H9 (cell line): ENCODE measurements around the gene IL1RL1. TPM values are rescaled to one million over a fixed set of nuclear protein-coding genes. Genes with fewer than 3 reads are reported as not detected.

Experiments
- DNase-seq: peaks from one replicate; pipeline ENCODE4 v3.0.0-alpha.2; 2017
- H2AFZ ChIP-seq: one replicate; pipeline ENCODE4 v1.6.1; 2013; ENCODE audit warnings: mild to moderate bottlenecking, low read length, control low read depth, moderate library complexity
- H2AK5ac ChIP-seq: 2 replicates; pipeline ENCODE4 v1.6.1; 2013; ENCODE audit warnings: low read length, control low read depth, mixed read lengths; ENCODE audit not compliant: insufficient read length
- H2BK120ac ChIP-seq: one replicate; pipeline ENCODE4 v1.6.1; 2013; ENCODE audit warnings: low read depth, mild to moderate bottlenecking, low read length, control low read depth, inconsistent platforms; ENCODE audit not compliant: poor library complexity, severe bottlenecking
- H2BK12ac ChIP-seq: 2 replicates; pipeline ENCODE4 v1.6.1; 2013; ENCODE audit warnings: low read length, control low read depth, mixed read lengths, low read depth; ENCODE audit not compliant: insufficient read length
- H2BK15ac ChIP-seq: 2 replicates; pipeline ENCODE4 v1.6.1; 2013; ENCODE audit warnings: low read depth, low read length, control low read depth
- H2BK20ac ChIP-seq: one replicate; pipeline ENCODE4 v1.6.1; 2013; ENCODE audit warnings: low read depth, mild to moderate bottlenecking, low read length, control low read depth, inconsistent platforms; ENCODE audit not compliant: poor library complexity, severe bottlenecking
- H2BK5ac ChIP-seq: 2 replicates; pipeline ENCODE4 v1.6.1; 2013; ENCODE audit warnings: low read length, control low read depth, mixed read lengths; ENCODE audit not compliant: insufficient read length
- H3K14ac ChIP-seq: 2 replicates; pipeline ENCODE4 v1.6.1; 2013; ENCODE audit warnings: low read length, control low read depth; ENCODE audit not compliant: insufficient read depth
- H3K18ac ChIP-seq: 2 replicates; pipeline ENCODE4 v1.6.1; 2013; ENCODE audit warnings: low read depth, mild to moderate bottlenecking, mixed read lengths, low read length, control low read depth; ENCODE audit not compliant: insufficient read length
- H3K23ac ChIP-seq: 2 replicates; pipeline ENCODE4 v1.6.1; 2013; ENCODE audit warnings: low read length, control low read depth, mixed read lengths, low read depth; ENCODE audit not compliant: insufficient read length
- H3K23me2 ChIP-seq: 2 replicates; pipeline ENCODE4 v1.6.1; 2013; ENCODE audit warnings: low read depth, mild to moderate bottlenecking, mixed read lengths, low read length, control low read depth; ENCODE audit not compliant: insufficient read length, poor library complexity, severe bottlenecking
- H3K27ac ChIP-seq: 2 replicates; pipeline ENCODE4 v1.5.1; 2013; ENCODE audit warnings: low read length, control low read depth, mixed read lengths, low read depth; ENCODE audit not compliant: insufficient read length
- H3K27me3 ChIP-seq: 2 replicates; pipeline ENCODE4 v1.6.1; 2013; ENCODE audit warnings: low read length, control low read depth, inconsistent platforms; ENCODE audit not compliant: insufficient read depth
- H3K4ac ChIP-seq: 2 replicates; pipeline ENCODE4 v1.6.1; 2013; ENCODE audit warnings: low read depth, mild to moderate bottlenecking, control low read depth, inconsistent platforms, low read length, moderate library complexity
- H3K4me1 ChIP-seq: 2 replicates; pipeline ENCODE4 v1.6.1; 2013; ENCODE audit warnings: low read length, control low read depth, inconsistent platforms; ENCODE audit not compliant: insufficient read depth
- H3K4me2 ChIP-seq: 2 replicates; pipeline ENCODE4 v1.6.1; 2013; ENCODE audit warnings: low read length, control low read depth, mixed read lengths; ENCODE audit not compliant: insufficient read length, insufficient read depth
- H3K56ac ChIP-seq: 2 replicates; pipeline ENCODE4 v1.6.1; 2013; ENCODE audit warnings: low read depth, mild to moderate bottlenecking, mixed read lengths, low read length, control low read depth; ENCODE audit not compliant: insufficient read length
- H3K79me1 ChIP-seq: 2 replicates; pipeline ENCODE4 v1.6.1; 2013; ENCODE audit warnings: low read depth, mild to moderate bottlenecking, moderate library complexity, low read length, control low read depth, inconsistent platforms; ENCODE audit not compliant: insufficient read depth, poor library complexity, severe bottlenecking
- H3K79me2 ChIP-seq: 2 replicates; pipeline ENCODE4 v1.6.1; 2013; ENCODE audit warnings: low read length, control low read depth, inconsistent platforms; ENCODE audit not compliant: insufficient read depth
- H3K9ac ChIP-seq: 2 replicates; pipeline ENCODE4 v1.6.1; 2013; ENCODE audit warnings: low read length, control low read depth, mixed read lengths; ENCODE audit not compliant: insufficient read length; ENCODE audit errors: extremely low read depth
- H3K9me3 ChIP-seq: one replicate; pipeline ENCODE4 v1.6.1; 2013; ENCODE audit warnings: low read depth, low read length, inconsistent platforms; ENCODE audit not compliant: control insufficient read depth
- H3T11ph ChIP-seq: one replicate; pipeline ENCODE4 v1.6.1; 2013; ENCODE audit warnings: mild to moderate bottlenecking, low read length, control low read depth, inconsistent platforms
- H4K20me1 ChIP-seq: one replicate; pipeline ENCODE4 v1.6.1; 2013; ENCODE audit not compliant: control insufficient read depth, insufficient read length, insufficient read depth
- H4K5ac ChIP-seq: 2 replicates; pipeline ENCODE4 v1.6.1; 2013; ENCODE audit warnings: low read depth, mild to moderate bottlenecking, mixed read lengths, low read length, control low read depth; ENCODE audit not compliant: insufficient read length
- H4K8ac ChIP-seq: replicated peaks from 2 replicates; pipeline ENCODE4 v1.6.1; 2013; ENCODE audit warnings: low read length, control low read depth, mixed read lengths, low read depth; ENCODE audit not compliant: insufficient read length
- H4K91ac ChIP-seq: 2 replicates; pipeline ENCODE4 v1.6.1; 2013; ENCODE audit warnings: low read depth, mild to moderate bottlenecking, moderate library complexity, mixed read lengths, low read length, control low read depth; ENCODE audit not compliant: insufficient read length
- H3K27ac Mint-ChIP-seq, 3 experiments: 2 replicates in 2 of 3; 3 replicates in 1 of 3; pipeline ENCODE4 v1.8.0; 2020 to 2021; ENCODE audit warnings: mixed read lengths in 3 of 3, mild to moderate bottlenecking in 1 of 3, moderate library complexity in 1 of 3
- H3K27me3 Mint-ChIP-seq: 2 replicates; pipeline ENCODE4 v1.8.0; 2021; ENCODE audit warnings: low read depth, mild to moderate bottlenecking, moderate library complexity, mixed read lengths
- H3K36me3 Mint-ChIP-seq, 3 experiments: 2 replicates in 2 of 3; 3 replicates in 1 of 3; pipeline ENCODE4 v1.8.0; 2020 to 2021; ENCODE audit warnings: low read depth in 3 of 3, mixed read lengths in 3 of 3; ENCODE audit not compliant: insufficient read depth in 1 of 3
- H3K4me1 Mint-ChIP-seq, 2 experiments: 2 replicates each; pipeline ENCODE4 v1.8.0; 2020; ENCODE audit warnings: mixed read lengths in 2 of 2
- H3K4me3 Mint-ChIP-seq, 2 experiments: 2 replicates in 1 of 2; 3 replicates in 1 of 2; pipeline ENCODE4 v1.8.0; 2020 to 2021; ENCODE audit warnings: mild to moderate bottlenecking in 2 of 2, mixed read lengths in 2 of 2, moderate library complexity in 1 of 2
- H3K9me3 Mint-ChIP-seq, 2 experiments: 2 replicates in 1 of 2; 3 replicates in 1 of 2; pipeline ENCODE4 v1.8.0; 2020; ENCODE audit warnings: mild to moderate bottlenecking in 2 of 2, mixed read lengths in 2 of 2, moderate library complexity in 1 of 2
- WGBS: extraction: QIAGEN DNeasy Blood & Tissue Kit; methylation state at CpG from one replicate; pipeline ENCODE4 v1.1.7; 2013; ENCODE audit warnings: missing lambda C conversion rate, low lambda C conversion rate, mixed read lengths; ENCODE audit not compliant: insufficient read length; ENCODE audit errors: extremely low coverage; 5-methylcytosine and 5-hydroxymethylcytosine counted together
- total RNA-seq: library from RNA; stranded (reverse); gene quantifications from 2 replicates; pipeline ENCODE4 v1.2.1, GENCODE V29; 2021
- TF ChIP-seq, protein P1 (sequence below): fragments of 200-600 bp; sonication (generic); conservative IDR thresholded peaks from 3 replicates; pipeline ENCODE4 v1.8.0; 2021; ENCODE audit warnings: antibody characterized with exemption, mild to moderate bottlenecking

Gene IL1RL1
- total RNA-seq, 1 experiment from 2014 or later, result not detected

DNA sequence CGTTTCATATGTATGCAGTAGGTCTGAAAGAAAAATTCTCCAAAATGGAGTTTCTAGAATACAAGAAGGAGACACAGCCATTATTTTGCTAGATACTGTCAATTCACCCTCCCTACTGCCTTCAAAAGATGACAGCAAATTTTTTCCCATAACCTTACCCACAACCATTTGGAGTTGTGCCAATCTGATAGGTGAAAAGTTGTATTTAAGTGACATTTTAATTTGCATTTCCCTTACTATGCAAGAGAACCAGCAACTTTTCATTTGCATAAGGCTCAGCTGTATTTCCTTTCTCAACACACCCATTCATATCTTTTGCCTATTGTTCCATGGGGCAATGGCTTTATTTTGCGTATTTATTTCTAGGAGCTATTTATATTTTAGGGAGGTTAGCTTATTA lies 80.2 kb downstream of the IL1RL1 start:
- WGBS, result no CpG with 5 or more reads among the region's 2 CpGs

More for the DNA sequence above, 80.2 kb downstream of the IL1RL1 start:
- Histone ChIP-seq H4K8ac (no peak overlapping the region), H2AK5ac (no peak overlapping the region), H3K27me3 (no peaks in the 10 kb centered on the region), H3K4me2 (no peak overlapping the region), H3K79me1 (no peaks in the 10 kb centered on the region), H3K4ac (no peak overlapping the region), H4K91ac (no peak overlapping the region), H2BK5ac (no peak overlapping the region), H3K18ac (no peak overlapping the region), H3K9me3 (no peaks in the 10 kb centered on the region), H2BK15ac (no peak overlapping the region), H2BK20ac (no peak overlapping the region), H3K23me2 (no peaks in the 10 kb centered on the region), H3K14ac (no peak overlapping the region), H3K27ac (no peak overlapping the region), H2BK120ac (no peak overlapping the region), H3K56ac (no peak overlapping the region), H4K5ac (no peak overlapping the region), H2AFZ (no peak overlapping the region), H3K9ac (no peak overlapping the region), H2BK12ac (no peak overlapping the region), H3T11ph (no peak overlapping the region), H3K23ac (no peak overlapping the region), H4K20me1 (no peaks in the 10 kb centered on the region), H3K79me2 (no peaks in the 10 kb centered on the region), H3K4me1 (no peaks in the 10 kb centered on the region)
- TF ChIP-seq, protein P1, sequence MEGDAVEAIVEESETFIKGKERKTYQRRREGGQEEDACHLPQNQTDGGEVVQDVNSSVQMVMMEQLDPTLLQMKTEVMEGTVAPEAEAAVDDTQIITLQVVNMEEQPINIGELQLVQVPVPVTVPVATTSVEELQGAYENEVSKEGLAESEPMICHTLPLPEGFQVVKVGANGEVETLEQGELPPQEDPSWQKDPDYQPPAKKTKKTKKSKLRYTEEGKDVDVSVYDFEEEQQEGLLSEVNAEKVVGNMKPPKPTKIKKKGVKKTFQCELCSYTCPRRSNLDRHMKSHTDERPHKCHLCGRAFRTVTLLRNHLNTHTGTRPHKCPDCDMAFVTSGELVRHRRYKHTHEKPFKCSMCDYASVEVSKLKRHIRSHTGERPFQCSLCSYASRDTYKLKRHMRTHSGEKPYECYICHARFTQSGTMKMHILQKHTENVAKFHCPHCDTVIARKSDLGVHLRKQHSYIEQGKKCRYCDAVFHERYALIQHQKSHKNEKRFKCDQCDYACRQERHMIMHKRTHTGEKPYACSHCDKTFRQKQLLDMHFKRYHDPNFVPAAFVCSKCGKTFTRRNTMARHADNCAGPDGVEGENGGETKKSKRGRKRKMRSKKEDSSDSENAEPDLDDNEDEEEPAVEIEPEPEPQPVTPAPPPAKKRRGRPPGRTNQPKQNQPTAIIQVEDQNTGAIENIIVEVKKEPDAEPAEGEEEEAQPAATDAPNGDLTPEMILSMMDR, result no peak
- H3K9me3 Mint-ChIP-seq, result peaks cover 0 to 4% of the 10 kb centered on the region in 2 experiments; a peak in 1 of 5 replicates
- no peak overlapping the region for H3K27ac Mint-ChIP-seq
- DNase-seq, result no peak
- no peaks in the 10 kb centered on the region for H3K27me3 Mint-ChIP-seq
- no peaks in the 10 kb centered on the region for H3K4me1 Mint-ChIP-seq
- H3K36me3 Mint-ChIP-seq, result no peaks in the 10 kb centered on the region
- no peak overlapping the region for H3K4me3 Mint-ChIP-seq
